IMR-90 (cell line): Measurements from ENCODE around the gene HSPA6. TPM values are rescaled to one million over a fixed set of nuclear protein-coding genes. Genes with fewer than 3 reads are reported as not detected.
A peak's percentile ranks its signal among the peaks of the same experiment; 100 is the strongest.
"Not testable (repeated sequence)": the region's sequence is repeated elsewhere in the genome, so short reads cannot be mapped to it uniquely, and the experiment has no call there.

Experiments
- ATAC-seq: fragments of 200-7000 bp; cut with Tn5 transposase; 2 replicates; pipeline ENCODE4 v1.9.1; 2020; ENCODE audit warnings: low read depth, mild to moderate bottlenecking, moderate library complexity
- BruUV-seq: library from RNA; stranded (reverse); fragments of 400-500 nt; replicated peaks from 2 replicates; lab custom pipeline; 2021; lab: Mats Ljungman, UMichigan
- CTCF ChIA-PET: fragments of 300-600 bp; formaldehyde crosslinking; extraction: SDS; loops from one replicate; lab custom pipeline; 2021; ENCODE audit warnings: antibody characterized with exemption; lab: Yijun Ruan, JAX
- POLR2A ChIA-PET: fragments of 300-600 bp; sonication (Branson Sonifier 250); formaldehyde crosslinking; loops from one replicate; lab custom pipeline; 2022; ENCODE audit warnings: antibody characterized with exemption; ENCODE audit not compliant: unreplicated experiment; lab: Charles Lee
- DNase-seq: peaks from one replicate; pipeline ENCODE4 v3.0.0; 2013
- H2AFZ ChIP-seq: replicated peaks from 2 replicates; pipeline ENCODE3; 2013; ENCODE audit warnings: low read length, mild to moderate bottlenecking; ENCODE audit not compliant: poor library complexity
- H2AK5ac ChIP-seq: 2 replicates; pipeline ENCODE4 v1.6.1; 2013; ENCODE audit warnings: low read depth, low read length, inconsistent platforms
- H2AK9ac ChIP-seq: replicated peaks from 2 replicates; pipeline ENCODE3; 2013; ENCODE audit warnings: mild to moderate bottlenecking, low read depth, low read length, moderate library complexity; ENCODE audit not compliant: poor library complexity
- H2BK120ac ChIP-seq: 2 replicates; pipeline ENCODE4 v1.6.1; 2013; ENCODE audit warnings: low read depth, low read length, inconsistent platforms
- H2BK15ac ChIP-seq: 3 replicates; pipeline ENCODE4 v1.6.1; 2013; ENCODE audit warnings: low read depth, low read length, inconsistent platforms
- H2BK20ac ChIP-seq: 2 replicates; pipeline ENCODE4 v1.6.1; 2013; ENCODE audit warnings: low read depth, mild to moderate bottlenecking, inconsistent platforms, low read length, moderate library complexity
- H2BK5ac ChIP-seq: 2 replicates; pipeline ENCODE4 v1.6.1; 2013; ENCODE audit warnings: mild to moderate bottlenecking, low read depth, low read length, inconsistent platforms; ENCODE audit not compliant: poor library complexity, severe bottlenecking
- H3K14ac ChIP-seq: replicated peaks from 2 replicates; pipeline ENCODE4 v1.6.1; 2013; ENCODE audit warnings: low read depth, low read length, inconsistent platforms
- H3K18ac ChIP-seq: 2 replicates; pipeline ENCODE4 v1.6.1; 2013; ENCODE audit warnings: low read depth, low read length, control low read depth
- H3K23ac ChIP-seq: 2 replicates; pipeline ENCODE4 v1.6.1; 2013; ENCODE audit warnings: low read depth, low read length, inconsistent platforms
- H3K27ac ChIP-seq: 2 replicates; pipeline ENCODE4 v1.5.1; 2013; ENCODE audit warnings: mild to moderate bottlenecking, control low read depth, low read length; ENCODE audit not compliant: insufficient read depth
- H3K27me3 ChIP-seq: 2 replicates; pipeline ENCODE4 v1.6.1; 2013; ENCODE audit warnings: low read length; ENCODE audit not compliant: control insufficient read depth, insufficient read depth
- H3K36me3 ChIP-seq: 2 replicates; pipeline ENCODE4 v1.6.1; 2013; ENCODE audit warnings: low read length, mixed read lengths; ENCODE audit not compliant: control insufficient read depth, insufficient read depth
- H3K4ac ChIP-seq: 2 replicates; pipeline ENCODE4 v1.6.1; 2013; ENCODE audit warnings: low read depth, low read length, inconsistent platforms
- H3K4me1 ChIP-seq: 2 replicates; pipeline ENCODE4 v1.6.1; 2013; ENCODE audit warnings: low read length, mixed read lengths; ENCODE audit not compliant: control insufficient read depth, insufficient read depth
- H3K4me2 ChIP-seq: 2 replicates; pipeline ENCODE4 v1.6.1; 2013; ENCODE audit warnings: low read depth, mild to moderate bottlenecking, control low read depth, low read length, moderate library complexity
- H3K4me3 ChIP-seq: 2 replicates; pipeline ENCODE4 v1.5.1; 2013; ENCODE audit warnings: low read depth, mild to moderate bottlenecking, control low read depth, low read length, moderate library complexity; ENCODE audit not compliant: insufficient read depth
- H3K56ac ChIP-seq: 2 replicates; pipeline ENCODE4 v1.6.1; 2013; ENCODE audit warnings: low read length, inconsistent platforms; ENCODE audit not compliant: insufficient read depth; ENCODE audit errors: extremely low read depth
- H3K79me1 ChIP-seq, 2 experiments: 2 replicates each; pipeline ENCODE4 v1.6.1; 2013; ENCODE audit warnings: low read length in 2 of 2, inconsistent platforms in 1 of 2, low read depth in 1 of 2
- H3K9ac ChIP-seq: 2 replicates; pipeline ENCODE4 v1.6.1; 2013; ENCODE audit warnings: low read depth, low read length, control low read depth
- H3K9me1 ChIP-seq: 2 replicates; pipeline ENCODE4 v1.6.1; 2013; ENCODE audit warnings: low read length, inconsistent platforms; ENCODE audit not compliant: insufficient read depth
- H3K9me3 ChIP-seq: 2 replicates; pipeline ENCODE4 v1.6.1; 2013; ENCODE audit warnings: low read length; ENCODE audit not compliant: control insufficient read depth, insufficient read depth
- H4K20me1 ChIP-seq: 2 replicates; pipeline ENCODE4 v1.6.1; 2013; ENCODE audit warnings: low read length, inconsistent platforms; ENCODE audit not compliant: insufficient read depth
- H4K5ac ChIP-seq: 2 replicates; pipeline ENCODE4 v1.6.1; 2013; ENCODE audit warnings: mild to moderate bottlenecking, low read depth, low read length, control low read depth
- H4K8ac ChIP-seq, 2 experiments: 2 replicates each; pipeline ENCODE4 v1.6.1; 2013; ENCODE audit warnings: low read depth in 2 of 2, low read length in 2 of 2, control low read depth in 1 of 2, inconsistent platforms in 1 of 2
- H4K91ac ChIP-seq: 2 replicates; pipeline ENCODE4 v1.6.1; 2013; ENCODE audit warnings: low read depth, low read length, inconsistent platforms; ENCODE audit not compliant: insufficient read depth
- WGBS, 2 experiments: methylation state at CpG; one replicate each; pipeline versions ENCODE4 v1.1.5 to v1.1.7; 2013; ENCODE audit warnings: missing lambda C conversion rate in 2 of 2; ENCODE audit not compliant: insufficient read length in 1 of 2; ENCODE audit errors: extremely low coverage in 2 of 2; 5-methylcytosine and 5-hydroxymethylcytosine counted together
- dilution Hi-C: fragments of 300-500 bp; cut with HindIII; formaldehyde crosslinking; loops from one replicate; pipeline ENCODE4 v1.14.3; 2018; ENCODE audit warnings: low sequenced_read_pairs; ENCODE audit not compliant: unreplicated experiment
- in situ Hi-C: fragments of 300-500 bp; cut with MboI; formaldehyde crosslinking; loops from 3 replicates; pipeline ENCODE4 v1.14.3; 2019; ENCODE audit warnings: low sequenced_read_pairs, inconsistent platforms, mixed read lengths
- intact Hi-C: fragments of 100-400 bp; cut with micrococcal nuclease; formaldehyde crosslinking; loops from 2 replicates; pipeline ENCODE4 v1.10.0; 2022
- polyA plus RNA-seq, 3 experiments: library from polyadenylated mRNA; depleted of rRNA; stranded (reverse); fragments of >200 nt; gene quantifications; 2 replicates each; pipeline ENCODE4 v1.2.3, GENCODE V29; 2012; ENCODE audit warnings: low replicate concordance in 1 of 3
- total RNA-seq: library from RNA; depleted of rRNA; stranded (reverse); fragments of >200 nt; gene quantifications from 2 replicates; pipeline ENCODE4 v1.2.3, GENCODE V29; 2012

HSPA6 gene
- total and polyA plus RNA-seq, 2 of the 4 experiments (the other 2 are of a cell fraction): 0.54 to 0.67 TPM

- H4K5ac ChIP-seq, BruUV-seq, POLR2A ChIA-PET, H3K4me2 ChIP-seq, H3K9me1 ChIP-seq, H4K8ac ChIP-seq, ATAC-seq, H2BK20ac ChIP-seq, H3K79me1 ChIP-seq, in situ Hi-C loops, H2AK9ac ChIP-seq, H3K9ac ChIP-seq, H4K20me1 ChIP-seq, H3K4me3 ChIP-seq, H3K14ac ChIP-seq, dilution Hi-C loops, H2BK15ac ChIP-seq, H3K36me3 ChIP-seq, CTCF ChIA-PET, H3K9me3 ChIP-seq, DNase-seq, H2BK120ac ChIP-seq, H3K23ac ChIP-seq, H3K18ac ChIP-seq, H3K4me1 ChIP-seq, H3K27me3 ChIP-seq, H3K27ac ChIP-seq, H2BK5ac ChIP-seq, H2AFZ ChIP-seq, H4K91ac ChIP-seq, H3K4ac ChIP-seq, H2AK5ac ChIP-seq, H3K56ac ChIP-seq: not testable (repeated sequence)
- 51% methylated on average over 5 of the region's 20 CpGs; no CpG with 5 or more reads in 1 of the 2 experiments for WGBS, 2 experiments
- intact Hi-C loops: loop anchor here (2.0 kb wide), 1 partner anchor 36 kb away; no protein-coding TSS in a partner anchor
These were observed 1.1 kb upstream of the HSPA6 start for GRCh38 chr1:161523041-161523816.

- WGBS, 2 experiments: 5% methylated on average over 18 of the region's 55 CpGs; no CpG with 5 or more reads in 1 of the 2 experiments
These were observed 477 bp downstream of the HSPA6 start for GRCh38 chr1:161524742-161525291.

More at GRCh38 chr1:161524742-161525291, 477 bp downstream of the HSPA6 start:
- H2BK5ac ChIP-seq, dilution Hi-C loops, H3K9ac ChIP-seq, H2BK15ac ChIP-seq, H2AK9ac ChIP-seq, intact Hi-C loops, H3K9me1 ChIP-seq, H2BK120ac ChIP-seq, H4K20me1 ChIP-seq, H3K27ac ChIP-seq, H3K27me3 ChIP-seq, DNase-seq, H3K9me3 ChIP-seq, CTCF ChIA-PET, BruUV-seq, H3K4ac ChIP-seq, H3K23ac ChIP-seq, H4K91ac ChIP-seq, H2AK5ac ChIP-seq, H3K4me1 ChIP-seq, H4K5ac ChIP-seq, in situ Hi-C loops, H2BK20ac ChIP-seq, H3K56ac ChIP-seq, H3K14ac ChIP-seq, H3K79me1 ChIP-seq, POLR2A ChIA-PET, H3K36me3 ChIP-seq, H3K18ac ChIP-seq: not testable (repeated sequence)
- Histone ChIP-seq H3K4me2 (peak overlapping the region; percentile 59), H2AFZ (peak overlapping the region; percentile 67), H3K4me3 (peak overlapping the region; percentile 59), H4K8ac (0 out of 4 replicates have a peak overlapping the region, but pooled peaks of 1 of the 2 experiments have one; percentile 4)
- ATAC-seq: peak; percentile 43
